Gastrocnemius medialis (tissue), 4 donors: ENCODE data around the gene CARNS1.

Experiments used
- POLR2A ChIP-seq, 2 donors: fragments of 450-650 bp; IDR thresholded peaks; one replicate each; pipeline ENCODE4 v1.6.1; 2017; ENCODE audit warnings: antibody characterized with exemption in 2 of 2, mild to moderate bottlenecking in 2 of 2, moderate library complexity in 2 of 2
- TF ChIP-seq, protein P1 (sequence below), 5 experiments: fragments of 450-650 bp in 3 of 5; fragments of 200-600 bp in 2 of 5; sonication (generic) in 2 of 5; IDR thresholded peaks in 4 of 5; conservative IDR thresholded peaks in 1 of 5; 1 replicate in 4 of 5; 2 replicates in 1 of 5; pipeline ENCODE4 v1.5.1; 2016 to 2019; ENCODE audit warnings: antibody characterized with exemption in 5 of 5, mild to moderate bottlenecking in 3 of 5, moderate library complexity in 3 of 5

DNA sequence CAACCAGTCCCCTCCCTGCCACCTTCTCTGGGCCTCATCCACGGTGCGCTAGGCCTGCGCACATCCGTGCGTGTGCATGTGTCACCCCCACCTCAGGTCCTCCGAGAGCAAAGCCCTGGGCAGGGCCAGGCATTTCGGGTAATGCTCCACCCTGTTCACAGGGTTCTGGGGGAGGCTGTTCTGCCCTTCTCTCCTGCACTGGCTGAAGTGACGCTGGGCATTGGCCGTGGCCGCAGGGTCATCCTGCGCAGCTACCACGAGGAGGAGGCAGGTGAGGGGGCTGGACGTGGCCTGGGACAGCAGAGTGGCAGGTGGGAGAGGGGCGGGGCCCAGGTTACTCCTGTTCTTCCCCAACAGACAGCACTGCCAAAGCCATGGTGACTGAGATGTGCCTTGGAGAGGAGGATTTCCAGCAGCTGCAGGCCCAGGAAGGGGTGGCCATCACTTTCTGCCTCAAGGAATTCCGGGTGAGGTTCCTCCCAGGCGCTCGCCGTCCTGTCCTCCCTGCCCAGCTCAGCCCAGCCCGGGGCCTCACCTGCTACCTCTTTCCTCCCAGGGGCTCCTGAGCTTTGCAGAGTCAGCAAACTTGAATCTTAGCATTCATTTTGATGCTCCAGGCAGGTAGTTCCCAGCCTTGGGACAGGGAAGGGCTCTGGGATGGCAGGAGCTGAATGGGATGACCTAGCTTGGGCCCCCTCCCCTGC is 19.8 kb upstream of the CARNS1 start:
- TF ChIP-seq, protein P1, sequence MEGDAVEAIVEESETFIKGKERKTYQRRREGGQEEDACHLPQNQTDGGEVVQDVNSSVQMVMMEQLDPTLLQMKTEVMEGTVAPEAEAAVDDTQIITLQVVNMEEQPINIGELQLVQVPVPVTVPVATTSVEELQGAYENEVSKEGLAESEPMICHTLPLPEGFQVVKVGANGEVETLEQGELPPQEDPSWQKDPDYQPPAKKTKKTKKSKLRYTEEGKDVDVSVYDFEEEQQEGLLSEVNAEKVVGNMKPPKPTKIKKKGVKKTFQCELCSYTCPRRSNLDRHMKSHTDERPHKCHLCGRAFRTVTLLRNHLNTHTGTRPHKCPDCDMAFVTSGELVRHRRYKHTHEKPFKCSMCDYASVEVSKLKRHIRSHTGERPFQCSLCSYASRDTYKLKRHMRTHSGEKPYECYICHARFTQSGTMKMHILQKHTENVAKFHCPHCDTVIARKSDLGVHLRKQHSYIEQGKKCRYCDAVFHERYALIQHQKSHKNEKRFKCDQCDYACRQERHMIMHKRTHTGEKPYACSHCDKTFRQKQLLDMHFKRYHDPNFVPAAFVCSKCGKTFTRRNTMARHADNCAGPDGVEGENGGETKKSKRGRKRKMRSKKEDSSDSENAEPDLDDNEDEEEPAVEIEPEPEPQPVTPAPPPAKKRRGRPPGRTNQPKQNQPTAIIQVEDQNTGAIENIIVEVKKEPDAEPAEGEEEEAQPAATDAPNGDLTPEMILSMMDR (IDR thresholded peaks at IDR 0.05 in 4 of 5, conservative IDR thresholded peaks at IDR 0.05 in 1 of 5) = no peak
- no peak for TF ChIP-seq POLR2A (IDR thresholded peaks at IDR 0.05)
